Caco-2 (cell line): Measurements from ENCODE around the gene ARHGAP29. TPM values are rescaled to one million over a fixed set of nuclear protein-coding genes. Genes with fewer than 3 reads are reported as not detected.

Experiments used
- BruUV-seq: library from RNA; stranded (reverse); fragments of 400-500 nt; replicated peaks from 2 replicates; lab custom pipeline; 2021; lab: Mats Ljungman, UMichigan
- CTCF ChIA-PET: fragments of 300-600 bp; sonication (Branson Sonifier 250); formaldehyde crosslinking; loops from one replicate; lab custom pipeline; 2022; ENCODE audit warnings: antibody characterized with exemption; lab: Charles Lee
- POLR2A ChIA-PET: fragments of 300-600 bp; sonication (Branson Sonifier 250); formaldehyde crosslinking; loops from one replicate; lab custom pipeline; 2022; ENCODE audit warnings: antibody characterized with exemption; lab: Charles Lee
- DNase-seq, 2 experiments: peaks; one replicate each; pipeline versions ENCODE4 v3.0.0 to v3.0.0-alpha.2; 2020 to 2022
- H3K27me3 ChIP-seq: replicated peaks from 2 replicates; pipeline ENCODE4 v1.6.0; 2011; ENCODE audit warnings: low read length; ENCODE audit not compliant: control insufficient read depth, insufficient read depth
- H3K36me3 ChIP-seq: 2 replicates; pipeline ENCODE4 v1.5.1; 2011; ENCODE audit warnings: low read length; ENCODE audit not compliant: control insufficient read depth, insufficient read depth
- H3K4me1 ChIP-seq: fragments of 250-450 bp; sonication (Bioruptor Pico); 2 replicates; pipeline ENCODE4 v1.5.1; 2020; ENCODE audit warnings: mild to moderate bottlenecking
- H3K4me3 ChIP-seq: 2 replicates; pipeline ENCODE4 v1.5.1; 2011; ENCODE audit warnings: low read depth, mild to moderate bottlenecking, control low read depth, low read length
- H3K9me3 ChIP-seq: fragments of 250-450 bp; sonication (Bioruptor Pico); 2 replicates; pipeline ENCODE4 v1.5.1; 2020; ENCODE audit warnings: mild to moderate bottlenecking, moderate library complexity
- H3K27ac Mint-ChIP-seq: one replicate; pipeline ENCODE4 v1.8.0; 2022; ENCODE audit warnings: mixed read lengths; ENCODE audit not compliant: unreplicated experiment
- H3K27me3 Mint-ChIP-seq: one replicate; pipeline ENCODE4 v1.8.0; 2022; ENCODE audit warnings: mixed read lengths; ENCODE audit not compliant: insufficient read depth, unreplicated experiment
- H3K36me3 Mint-ChIP-seq: one replicate; pipeline ENCODE4 v1.8.0; 2022; ENCODE audit warnings: mild to moderate bottlenecking, mixed read lengths; ENCODE audit not compliant: insufficient read depth, unreplicated experiment
- H3K4me1 Mint-ChIP-seq: one replicate; pipeline ENCODE4 v1.8.0; 2022; ENCODE audit warnings: low read depth, mixed read lengths; ENCODE audit not compliant: unreplicated experiment
- H3K4me3 Mint-ChIP-seq: one replicate; pipeline ENCODE4 v1.8.0; 2022; ENCODE audit warnings: mild to moderate bottlenecking, moderate library complexity, mixed read lengths; ENCODE audit not compliant: unreplicated experiment
- H3K9me3 Mint-ChIP-seq: one replicate; pipeline ENCODE4 v1.8.0; 2022; ENCODE audit warnings: mixed read lengths; ENCODE audit not compliant: unreplicated experiment
- CTCF ChIP-seq, 2 experiments: fragments of 200-600 bp in 1 of 2; IDR thresholded peaks; 1 replicate in 1 of 2; 2 replicates in 1 of 2; pipeline versions ENCODE4 v1.5.1 to v1.8.0; 2011 to 2022; ENCODE audit warnings: antibody characterized with exemption in 1 of 2, control low read depth in 1 of 2, inconsistent platforms in 1 of 2, low read depth in 1 of 2, low read length in 1 of 2, mild to moderate bottlenecking in 1 of 2, moderate library complexity in 1 of 2; ENCODE audit not compliant: insufficient read depth in 1 of 2, severe bottlenecking in 1 of 2, unreplicated experiment in 1 of 2
- intact Hi-C: fragments of 100-400 bp; cut with micrococcal nuclease; formaldehyde crosslinking; loops from one replicate; pipeline ENCODE4 v1.10.0; 2022; ENCODE audit not compliant: unreplicated experiment
- total RNA-seq: library from RNA; stranded (reverse); gene quantifications from 2 replicates; pipeline ENCODE4 v1.2.3, GENCODE V29; 2022

ARHGAP29 gene
- total RNA-seq, 1 experiment from 2014 or later, result 30.3 TPM

DNA sequence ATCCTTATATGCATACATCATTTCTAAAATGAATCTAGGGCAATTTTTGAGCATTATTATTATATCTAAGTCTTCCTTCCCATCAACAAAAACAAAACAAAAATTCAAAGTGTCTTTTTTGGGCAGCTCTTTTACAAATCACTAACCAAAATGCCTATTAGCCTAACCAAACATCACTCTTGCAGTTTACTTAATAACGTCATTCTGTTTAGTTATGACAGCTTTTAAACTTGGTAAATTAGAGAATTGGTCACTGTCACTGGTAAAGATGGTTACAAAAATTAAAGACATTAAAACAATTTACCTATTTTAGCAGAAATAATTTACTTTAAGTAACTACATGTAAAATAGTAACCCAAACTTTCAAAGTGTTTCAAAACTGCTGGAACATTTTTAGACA is 2.8 kb downstream of the ARHGAP29 start:
- Histone ChIP-seq H3K9me3 (no peaks in the 10 kb centered on the region), H3K4me1 (peaks cover 48% of the 10 kb centered on the region), H3K27me3 (no peaks in the 10 kb centered on the region), H3K36me3 (no peaks in the 10 kb centered on the region), H3K4me3 (no peak overlapping the region)
- intact Hi-C loops, result no loop called here
- peaks cover 20% of the 10 kb centered on the region for H3K36me3 Mint-ChIP-seq
- peaks cover 43% of the 10 kb centered on the region for H3K4me1 Mint-ChIP-seq
- CTCF ChIA-PET, result no interaction called here
- no peaks in the 10 kb centered on the region for H3K27me3 Mint-ChIP-seq
- POLR2A ChIA-PET, result no interaction called here
- no TSS peak for BruUV-seq
- no peaks in the 10 kb centered on the region for H3K9me3 Mint-ChIP-seq
- no peak overlapping the region for H3K4me3 Mint-ChIP-seq
- no peak overlapping the region for H3K27ac Mint-ChIP-seq
- TF ChIP-seq CTCF (IDR thresholded peaks at IDR 0.05; ENCODE audit: insufficient read depth in 1 of 2, low read depth in 1 of 2, low read length in 1 of 2, severe bottlenecking in 1 of 2, unreplicated experiment in 1 of 2), result no peak
- no peak for DNase-seq

GRCh38 chr1:94231746-94232145 is 5.6 kb downstream of the ARHGAP29 start:
- BruUV-seq, result no TSS peak
- peaks cover 29% of the 10 kb centered on the region for H3K4me1 Mint-ChIP-seq

DNA sequence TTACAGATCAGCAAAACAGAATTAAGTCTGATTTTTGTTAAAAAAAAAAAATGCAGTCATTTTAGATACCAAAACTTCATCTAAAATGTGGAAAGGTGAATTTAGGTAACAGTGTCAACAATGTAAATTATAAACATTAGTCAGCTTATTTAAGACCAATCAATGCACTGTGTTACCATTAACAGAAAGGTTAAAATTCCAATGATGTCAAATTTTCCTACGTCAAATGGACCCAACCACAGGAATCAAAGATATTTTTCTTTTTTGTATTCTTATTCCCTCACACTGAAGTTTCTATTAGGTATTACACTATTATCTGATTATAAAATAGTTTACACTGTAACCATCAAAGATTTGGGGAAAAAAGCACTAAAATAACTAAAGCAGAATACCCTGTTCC is 6.5 kb downstream of the ARHGAP29 start:
- no peaks in the 10 kb centered on the region for H3K27me3 ChIP-seq
- ChIA-PET POLR2A (no interaction called here), CTCF (no interaction called here)
- H3K4me1 ChIP-seq, result peaks cover 32% of the 10 kb centered on the region
- no peak overlapping the region for H3K27ac Mint-ChIP-seq
- no TSS peak for BruUV-seq
- no peak overlapping the region for H3K4me3 ChIP-seq
- TF ChIP-seq CTCF (IDR thresholded peaks at IDR 0.05; ENCODE audit: insufficient read depth in 1 of 2, low read depth in 1 of 2, low read length in 1 of 2, severe bottlenecking in 1 of 2, unreplicated experiment in 1 of 2), result no peak
- H3K4me1 Mint-ChIP-seq, result peaks cover 29% of the 10 kb centered on the region
- intact Hi-C loops, result no loop called here
- H3K4me3 Mint-ChIP-seq, result no peak overlapping the region
- H3K9me3 Mint-ChIP-seq, result no peaks in the 10 kb centered on the region
- no peaks in the 10 kb centered on the region for H3K27me3 Mint-ChIP-seq
- peaks cover 4% of the 10 kb centered on the region for H3K36me3 Mint-ChIP-seq
- H3K9me3 ChIP-seq, result no peaks in the 10 kb centered on the region
- DNase-seq, result no peak
- H3K36me3 ChIP-seq, result no peaks in the 10 kb centered on the region

More at GRCh38 chr1:94231746-94232145, 5.6 kb downstream of the ARHGAP29 start:
- no peak for DNase-seq
- ChIA-PET CTCF (interaction anchor here (1.0 kb wide), 1 partner anchor 192 kb away, joined by 3 read pairs; no protein-coding TSS in a partner anchor), POLR2A (no interaction called here)
- no peaks in the 10 kb centered on the region for H3K9me3 ChIP-seq
- no peaks in the 10 kb centered on the region for H3K9me3 Mint-ChIP-seq
- H3K27me3 Mint-ChIP-seq, result no peaks in the 10 kb centered on the region
- H3K36me3 ChIP-seq, result no peaks in the 10 kb centered on the region
- no peak overlapping the region for H3K27ac Mint-ChIP-seq
- no peaks in the 10 kb centered on the region for H3K27me3 ChIP-seq
- peaks cover 32% of the 10 kb centered on the region for H3K4me1 ChIP-seq
- no peak overlapping the region for H3K4me3 ChIP-seq
- no peak overlapping the region for H3K4me3 Mint-ChIP-seq
- intact Hi-C loops, result no loop called here
- H3K36me3 Mint-ChIP-seq, result peaks cover 12% of the 10 kb centered on the region
- no peak for TF ChIP-seq CTCF (IDR thresholded peaks at IDR 0.05; ENCODE audit: insufficient read depth in 1 of 2, low read depth in 1 of 2, low read length in 1 of 2, severe bottlenecking in 1 of 2, unreplicated experiment in 1 of 2)
